ENCODE results near the gene RNASE11. TPM values are rescaled to one million over a fixed set of nuclear protein-coding genes. Genes with fewer than 3 reads are reported as not detected.

RNASE11 gene
- total RNA-seq, 1 experiment from 2014 or later, result not detected

DNA sequence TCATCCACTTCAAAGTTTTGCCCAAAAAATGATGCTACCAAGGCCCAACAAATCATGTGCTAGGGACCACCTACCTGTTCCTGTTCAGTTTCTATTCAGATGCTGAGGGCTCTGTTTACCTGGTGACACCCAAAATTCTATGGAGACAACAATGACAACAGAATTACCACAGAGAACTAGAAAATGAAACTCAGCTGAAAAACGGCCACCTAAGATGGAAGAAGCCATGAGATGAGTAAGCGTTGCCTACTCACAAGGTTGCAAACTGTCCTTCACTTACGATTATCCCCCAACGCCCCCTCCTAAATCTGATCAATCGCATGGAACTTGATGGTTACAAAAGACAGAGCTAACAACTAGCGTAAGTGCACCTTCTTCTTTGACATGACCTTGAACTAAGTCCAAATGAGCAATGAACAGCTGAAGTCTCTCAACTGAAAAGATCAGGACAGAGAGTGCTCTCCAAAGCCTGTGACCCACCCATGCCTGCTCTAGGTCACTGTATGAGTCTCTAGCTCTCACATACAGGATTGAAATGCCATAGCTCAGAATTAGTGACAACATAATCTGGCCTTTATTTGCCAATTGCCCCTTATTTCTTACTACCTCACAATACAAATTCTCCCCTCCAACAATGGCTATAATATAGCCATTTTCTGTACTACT, at the start of gene RNASE11 (continued):
- TF ChIP-seq TCF7L2 (IDR thresholded peaks at IDR 0.05; ENCODE audit: borderline replicate concordance, extremely low read depth, insufficient read depth, insufficient read length), result no peak

DNA sequence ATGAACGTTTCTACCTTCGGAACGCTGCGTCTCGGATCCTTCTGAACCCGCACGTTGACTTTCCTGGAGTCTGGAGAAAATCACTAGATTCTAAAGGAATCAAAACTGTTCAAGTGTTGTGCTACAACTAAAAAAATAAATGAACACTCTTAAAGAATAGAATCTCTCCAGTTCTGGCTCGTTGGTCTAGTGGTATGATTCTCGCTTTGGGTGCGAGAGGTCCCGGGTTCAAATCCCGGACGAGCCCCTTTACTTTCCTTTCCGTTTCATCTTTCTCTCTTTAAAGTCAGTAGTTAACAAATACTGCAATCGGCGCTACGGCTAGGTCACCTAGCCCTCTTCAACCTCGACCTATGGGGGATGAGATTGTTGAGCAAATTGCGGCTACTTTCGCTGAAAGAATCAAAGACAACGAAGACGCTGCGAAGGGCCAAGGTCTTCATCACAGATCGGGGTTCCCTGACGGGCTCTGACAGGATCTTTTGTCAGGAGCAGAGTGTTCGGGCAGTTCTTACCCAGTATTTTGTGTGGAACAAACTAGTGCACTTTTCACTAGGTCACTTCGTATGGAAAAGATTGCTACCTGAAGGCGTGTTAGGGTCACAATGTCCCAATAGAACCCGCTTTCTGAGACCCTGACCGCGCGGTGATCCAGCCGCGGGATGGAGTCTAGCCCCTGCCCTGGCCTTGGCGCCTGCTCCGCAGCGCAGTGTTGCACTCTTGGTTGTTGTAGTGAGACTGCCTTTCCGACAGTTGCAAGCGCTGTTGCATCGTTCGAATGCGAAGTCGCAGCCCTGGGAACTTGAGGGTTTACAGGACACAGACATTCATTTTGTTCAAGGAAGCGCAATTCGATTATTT, 45.3 kb upstream of the RNASE11 start:
- no peaks in the 10 kb centered on the region; the same call in 1 of the 2 replicates for H3K27me3 ChIP-seq (ENCODE audit: insufficient read depth, low read length)
- H3K9me2 ChIP-seq (ENCODE audit: insufficient read depth), result no peaks in the 10 kb centered on the region
- H3K4me2 ChIP-seq (ENCODE audit: low read length), result peak overlapping the region; percentile 74
- peak overlapping the region; percentile 30; the same call in 1 of the 2 replicates for H3K27ac ChIP-seq (ENCODE audit: low read depth, low read length)
- no peaks in the 10 kb centered on the region for H4K20me1 ChIP-seq (ENCODE audit: insufficient read depth)
- CTCF ChIA-PET, result interaction anchor here (1.3 kb wide), 1 partner anchor 20 kb away, joined by 4 read pairs; no protein-coding TSS in a partner anchor
- H3K9me3 ChIP-seq (ENCODE audit: control insufficient read depth in 1 of 2, insufficient read depth in 1 of 2, low read depth in 1 of 2, low read length in 2 of 2), result no peaks in the 10 kb centered on the region
- TF ChIP-seq EGR1 (IDR thresholded peaks at IDR 0.05; ENCODE audit: low read depth) (no peak), RAD21 (IDR thresholded peaks at IDR 0.05; ENCODE audit: low read depth) (no peak), TCF7L2 (IDR thresholded peaks at IDR 0.05; ENCODE audit: borderline replicate concordance, extremely low read depth, insufficient read depth, insufficient read length) (peak; percentile 7), CBX3 (IDR thresholded peaks at IDR 0.05; ENCODE audit: low read depth) (peak; percentile 65; the same call in 1 of the 2 replicates)
- TF ChIP-seq, protein P1, sequence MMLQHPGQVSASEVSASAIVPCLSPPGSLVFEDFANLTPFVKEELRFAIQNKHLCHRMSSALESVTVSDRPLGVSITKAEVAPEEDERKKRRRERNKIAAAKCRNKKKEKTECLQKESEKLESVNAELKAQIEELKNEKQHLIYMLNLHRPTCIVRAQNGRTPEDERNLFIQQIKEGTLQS (IDR thresholded peaks at IDR 0.05), result peak; percentile 92
- H3K9ac ChIP-seq (ENCODE audit: low read length), result 0 out of 2 replicates have a peak overlapping the region, but pooled peaks have one; percentile 17
- DNase-seq (ENCODE audit: low read depth, low spot score), result no peak
- H3K4me3 ChIP-seq (replicated peaks in 1 of 2; ENCODE audit: low read depth in 1 of 2, low read length in 2 of 2), result peak overlapping the region; percentile 30 to 42
- peaks cover 0 to 28% of the 10 kb centered on the region in 2 experiments; a peak in 3 of 4 replicates for H3K4me1 ChIP-seq (ENCODE audit: control insufficient read depth in 1 of 2, insufficient read depth in 2 of 2, low read length in 2 of 2)
- H3K79me2 ChIP-seq (ENCODE audit: insufficient read depth, low read length), result no peaks in the 10 kb centered on the region
- RAD21 ChIA-PET (ENCODE audit: low non-redundant PET in 1 of 2, low total read pairs in 2 of 2, uncharacterized antibody in 2 of 2, unreplicated experiment in 2 of 2), result interaction anchor here (0.7 kb wide), 2 partner anchors 20 kb away, joined by 3 to 4 read pairs; no protein-coding TSS in a partner anchor
- no TSS peak for BruUV-seq (replicated peaks)
- POLR2A ChIA-PET, result no interaction called here
- intact Hi-C loops (cut with micrococcal nuclease), result loop anchor here (1.0 kb wide), 1 partner anchor 20 kb away; no protein-coding TSS in a partner anchor
- ATAC-seq, result peak; percentile 76
- peak overlapping the region; percentile 89 for H2AFZ ChIP-seq (ENCODE audit: low read depth, low read length, poor library complexity, severe bottlenecking)
- no peaks in the 10 kb centered on the region for H3K36me3 ChIP-seq (ENCODE audit: control insufficient read depth in 1 of 2, insufficient read depth in 2 of 2, low read length in 2 of 2)
